Measurements from ENCODE around the gene RINL.

- TF ChIP-seq, protein P1, sequence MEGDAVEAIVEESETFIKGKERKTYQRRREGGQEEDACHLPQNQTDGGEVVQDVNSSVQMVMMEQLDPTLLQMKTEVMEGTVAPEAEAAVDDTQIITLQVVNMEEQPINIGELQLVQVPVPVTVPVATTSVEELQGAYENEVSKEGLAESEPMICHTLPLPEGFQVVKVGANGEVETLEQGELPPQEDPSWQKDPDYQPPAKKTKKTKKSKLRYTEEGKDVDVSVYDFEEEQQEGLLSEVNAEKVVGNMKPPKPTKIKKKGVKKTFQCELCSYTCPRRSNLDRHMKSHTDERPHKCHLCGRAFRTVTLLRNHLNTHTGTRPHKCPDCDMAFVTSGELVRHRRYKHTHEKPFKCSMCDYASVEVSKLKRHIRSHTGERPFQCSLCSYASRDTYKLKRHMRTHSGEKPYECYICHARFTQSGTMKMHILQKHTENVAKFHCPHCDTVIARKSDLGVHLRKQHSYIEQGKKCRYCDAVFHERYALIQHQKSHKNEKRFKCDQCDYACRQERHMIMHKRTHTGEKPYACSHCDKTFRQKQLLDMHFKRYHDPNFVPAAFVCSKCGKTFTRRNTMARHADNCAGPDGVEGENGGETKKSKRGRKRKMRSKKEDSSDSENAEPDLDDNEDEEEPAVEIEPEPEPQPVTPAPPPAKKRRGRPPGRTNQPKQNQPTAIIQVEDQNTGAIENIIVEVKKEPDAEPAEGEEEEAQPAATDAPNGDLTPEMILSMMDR (IDR thresholded peaks at IDR 0.05): no peak
- TF ChIP-seq NR1H2 (CRISPR knock-in tag; IDR thresholded peaks at IDR 0.05): no peak
Measured at GRCh38 chr19:38840583-38840968, 37.5 kb downstream of the RINL start.

Measured in WTC11 (cell line).